ENCODE measurements around the gene RCOR2.

DNA sequence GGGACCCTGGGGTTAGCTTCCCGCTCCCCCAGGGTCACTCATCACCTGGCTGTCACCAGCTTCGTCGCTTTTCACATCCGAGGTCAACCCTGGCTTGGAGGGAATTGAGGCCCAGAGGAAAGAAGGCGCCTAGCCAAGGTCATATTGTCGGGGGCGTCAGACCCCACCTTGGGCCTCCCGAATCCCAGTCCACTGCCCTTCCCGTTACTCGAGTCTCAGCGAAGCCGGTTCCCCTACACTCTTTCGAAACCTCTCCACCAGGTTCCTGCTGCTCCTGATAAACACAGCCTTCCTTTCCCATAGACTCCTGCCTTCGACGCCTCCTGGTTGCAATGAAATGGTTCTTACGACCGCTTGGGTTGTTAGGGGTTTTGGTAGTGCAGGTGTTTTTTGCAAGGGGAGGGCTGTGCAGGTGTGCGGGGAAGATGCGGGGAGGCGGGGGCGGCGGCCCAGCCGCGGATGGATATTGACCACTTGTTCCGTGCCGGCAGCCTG, 22.5 kb upstream of the RCOR2 start:
- TF ChIP-seq, protein P1, sequence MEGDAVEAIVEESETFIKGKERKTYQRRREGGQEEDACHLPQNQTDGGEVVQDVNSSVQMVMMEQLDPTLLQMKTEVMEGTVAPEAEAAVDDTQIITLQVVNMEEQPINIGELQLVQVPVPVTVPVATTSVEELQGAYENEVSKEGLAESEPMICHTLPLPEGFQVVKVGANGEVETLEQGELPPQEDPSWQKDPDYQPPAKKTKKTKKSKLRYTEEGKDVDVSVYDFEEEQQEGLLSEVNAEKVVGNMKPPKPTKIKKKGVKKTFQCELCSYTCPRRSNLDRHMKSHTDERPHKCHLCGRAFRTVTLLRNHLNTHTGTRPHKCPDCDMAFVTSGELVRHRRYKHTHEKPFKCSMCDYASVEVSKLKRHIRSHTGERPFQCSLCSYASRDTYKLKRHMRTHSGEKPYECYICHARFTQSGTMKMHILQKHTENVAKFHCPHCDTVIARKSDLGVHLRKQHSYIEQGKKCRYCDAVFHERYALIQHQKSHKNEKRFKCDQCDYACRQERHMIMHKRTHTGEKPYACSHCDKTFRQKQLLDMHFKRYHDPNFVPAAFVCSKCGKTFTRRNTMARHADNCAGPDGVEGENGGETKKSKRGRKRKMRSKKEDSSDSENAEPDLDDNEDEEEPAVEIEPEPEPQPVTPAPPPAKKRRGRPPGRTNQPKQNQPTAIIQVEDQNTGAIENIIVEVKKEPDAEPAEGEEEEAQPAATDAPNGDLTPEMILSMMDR (IDR thresholded peaks at IDR 0.05; ENCODE audit: insufficient read depth, low read depth, low read length): no peak
- no peak for TF ChIP-seq EZH2 (IDR thresholded peaks at IDR 0.05; ENCODE audit: insufficient read depth, low read length)

All from astrocyte (in vitro differentiated cells and primary cell).